NB4 (cell line): ENCODE measurements around the gene NRG3.

ENCODE experiments used
- POLR2A ChIP-seq: IDR thresholded peaks from 2 replicates; pipeline ENCODE4 v1.6.1; 2011; ENCODE audit warnings: mild to moderate bottlenecking; ENCODE audit not compliant: insufficient read length; ENCODE audit errors: extremely low read depth
- TF ChIP-seq, protein P1 (sequence below): IDR thresholded peaks from one replicate; pipeline ENCODE4 v1.5.1; 2012; ENCODE audit warnings: low read depth, low read length

DNA sequence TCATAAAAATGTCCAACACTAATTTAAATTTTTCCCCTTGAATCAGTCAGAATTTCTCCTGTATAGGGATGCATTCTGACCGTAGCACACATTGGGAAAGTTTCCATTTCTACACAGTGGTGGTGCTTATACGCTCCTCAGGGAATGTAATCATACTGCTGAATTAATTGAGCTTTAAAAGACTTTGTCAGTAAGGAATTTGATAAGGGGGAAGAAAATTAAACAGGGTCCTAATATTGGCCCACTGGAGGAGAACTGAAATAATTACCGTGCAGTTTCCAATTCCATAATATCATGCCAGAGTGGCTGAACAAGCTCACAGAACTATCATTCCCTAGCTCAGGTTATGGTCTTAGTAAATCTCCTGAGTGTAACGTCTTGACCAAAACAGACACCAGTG, 1041.9 kb downstream of the NRG3 start:
- TF ChIP-seq, protein P1, sequence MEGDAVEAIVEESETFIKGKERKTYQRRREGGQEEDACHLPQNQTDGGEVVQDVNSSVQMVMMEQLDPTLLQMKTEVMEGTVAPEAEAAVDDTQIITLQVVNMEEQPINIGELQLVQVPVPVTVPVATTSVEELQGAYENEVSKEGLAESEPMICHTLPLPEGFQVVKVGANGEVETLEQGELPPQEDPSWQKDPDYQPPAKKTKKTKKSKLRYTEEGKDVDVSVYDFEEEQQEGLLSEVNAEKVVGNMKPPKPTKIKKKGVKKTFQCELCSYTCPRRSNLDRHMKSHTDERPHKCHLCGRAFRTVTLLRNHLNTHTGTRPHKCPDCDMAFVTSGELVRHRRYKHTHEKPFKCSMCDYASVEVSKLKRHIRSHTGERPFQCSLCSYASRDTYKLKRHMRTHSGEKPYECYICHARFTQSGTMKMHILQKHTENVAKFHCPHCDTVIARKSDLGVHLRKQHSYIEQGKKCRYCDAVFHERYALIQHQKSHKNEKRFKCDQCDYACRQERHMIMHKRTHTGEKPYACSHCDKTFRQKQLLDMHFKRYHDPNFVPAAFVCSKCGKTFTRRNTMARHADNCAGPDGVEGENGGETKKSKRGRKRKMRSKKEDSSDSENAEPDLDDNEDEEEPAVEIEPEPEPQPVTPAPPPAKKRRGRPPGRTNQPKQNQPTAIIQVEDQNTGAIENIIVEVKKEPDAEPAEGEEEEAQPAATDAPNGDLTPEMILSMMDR = no peak
- no peak for TF ChIP-seq POLR2A
